Testis (tissue), 3 donors: ENCODE results near the gene GRIK1. TPM values are rescaled to one million over a fixed set of nuclear protein-coding genes. Genes with fewer than 3 reads are reported as not detected.

Experiments
- DNase-seq: peaks from one replicate; pipeline ENCODE4 v3.0.0-alpha.2; 2019
- H3K27ac ChIP-seq, 2 donors: fragments of 200-600 bp; sonication (generic); one replicate each; pipeline ENCODE4 v1.5.1; 2019
- H3K27me3 ChIP-seq: fragments of 200-600 bp; sonication (generic); one replicate; pipeline ENCODE4 v1.5.1; 2019
- H3K36me3 ChIP-seq: fragments of 200-600 bp; sonication (generic); one replicate; pipeline ENCODE4 v1.5.1; 2017; ENCODE audit warnings: low read depth; ENCODE audit errors: missing control alignments
- H3K4me1 ChIP-seq: fragments of 200-600 bp; sonication (generic); one replicate; pipeline ENCODE4 v1.5.1; 2019
- H3K4me3 ChIP-seq, 2 donors: fragments of 200-600 bp; sonication (generic); one replicate each; pipeline ENCODE4 v1.5.1; 2017 to 2019
- H3K9me3 ChIP-seq: fragments of 200-600 bp; sonication (generic); one replicate; pipeline ENCODE4 v1.5.1; 2017
- CTCF ChIP-seq, 3 experiments: fragments of 450-650 bp in 2 of 3; fragments of 200-600 bp in 1 of 3; sonication (generic) in 1 of 3; IDR thresholded peaks; one replicate each; pipeline ENCODE4 v1.5.1; 2016 to 2019; ENCODE audit warnings: antibody characterized with exemption in 3 of 3, mild to moderate bottlenecking in 2 of 3, moderate library complexity in 1 of 3
- POLR2A ChIP-seq: fragments of 450-650 bp; IDR thresholded peaks from one replicate; pipeline ENCODE4 v1.6.1; 2017; ENCODE audit warnings: antibody characterized with exemption, mild to moderate bottlenecking, moderate library complexity
- WGBS, 2 donors: methylation state at CpG; one replicate each; pipeline ENCODE4 v1.1.5; 2018; 5-methylcytosine and 5-hydroxymethylcytosine counted together
- intact Hi-C: fragments of 100-400 bp; cut with DNase I; formaldehyde crosslinking; loops from one replicate; pipeline ENCODE4 v1.15.1; 2023; ENCODE audit warnings: low total_unique reads
- polyA plus RNA-seq: library from polyadenylated mRNA; stranded (reverse); fragments of 350-450 nt; fragmentation: Illumina TruSeq; extraction: RNeasy Lipid Tissue Mini Kit (QIAGEN cat#74804); gene quantifications from one replicate; pipeline ENCODE4 v1.2.3, GENCODE V29; 2014; ENCODE audit warnings: low read depth, low replicate concordance; ENCODE audit not compliant: insufficient read depth
- total RNA-seq, 2 donors: library from RNA; depleted of rRNA; stranded (reverse); fragments of >200 nt; gene quantifications; one replicate each; pipeline ENCODE4 v1.2.3, GENCODE V29; 2016

Gene GRIK1
- total and polyA plus RNA-seq, 3 donors from 2014 or later, result 0.08 to 0.25 (median 0.20) TPM

GRCh38 chr21:29546071-29546470 is 393.7 kb downstream of the GRIK1 start:
- Histone ChIP-seq H3K4me1 (no peaks in the 10 kb centered on the region), H3K27me3 (no peaks in the 10 kb centered on the region), H3K27ac (no peak overlapping the region), H3K36me3 (no peaks in the 10 kb centered on the region), H3K9me3 (no peaks in the 10 kb centered on the region), H3K4me3 (no peak overlapping the region)
- 93 to 100% methylated on average over 3 of the region's 3 CpGs for whole genome bisulfite sequencing, 2 donors
- TF ChIP-seq CTCF (IDR thresholded peaks at IDR 0.05), result no peak
- no peak for DNase-seq
- intact Hi-C loops, result no loop called here

GRCh38 chr21:29540289-29540688 is 399.5 kb downstream of the GRIK1 start:
- 62 to 68% methylated on average over 1 of the region's 1 CpG for whole genome bisulfite sequencing, 2 donors

GRCh38 chr21:29538115-29538514 is 401.7 kb downstream of the GRIK1 start:
- H3K27ac ChIP-seq, result no peak overlapping the region
- no peaks in the 10 kb centered on the region for H3K4me1 ChIP-seq
- H3K36me3 ChIP-seq, result no peaks in the 10 kb centered on the region
- no peak for TF ChIP-seq CTCF (IDR thresholded peaks at IDR 0.05)
- TF ChIP-seq POLR2A, result no peak
- no peak overlapping the region for H3K4me3 ChIP-seq
- intact Hi-C loops, result no loop called here
- no peaks in the 10 kb centered on the region for H3K9me3 ChIP-seq
- no peak for DNase-seq
- H3K27me3 ChIP-seq, result no peaks in the 10 kb centered on the region

More at GRCh38 chr21:29540289-29540688, 399.5 kb downstream of the GRIK1 start:
- TF ChIP-seq CTCF (IDR thresholded peaks at IDR 0.05) (no peak), POLR2A (no peak)
- Histone ChIP-seq H3K9me3 (no peaks in the 10 kb centered on the region), H3K27ac (no peak overlapping the region), H3K4me3 (no peak overlapping the region), H3K27me3 (no peaks in the 10 kb centered on the region), H3K4me1 (no peaks in the 10 kb centered on the region), H3K36me3 (no peaks in the 10 kb centered on the region)
- DNase-seq, result no peak
- intact Hi-C loops, result no loop called here

GRCh38 chr21:29534448-29534847 is 405.3 kb downstream of the GRIK1 start:
- WGBS, 2 donors, result 84 to 87% methylated on average over 3 of the region's 3 CpGs
- H3K27me3 ChIP-seq, result no peaks in the 10 kb centered on the region
- H3K36me3 ChIP-seq, result no peaks in the 10 kb centered on the region
- no peak overlapping the region for H3K4me3 ChIP-seq
- intact Hi-C loops, result no loop called here
- H3K9me3 ChIP-seq, result no peaks in the 10 kb centered on the region
- H3K27ac ChIP-seq, result no peak overlapping the region
- TF ChIP-seq POLR2A (no peak), CTCF (IDR thresholded peaks at IDR 0.05) (no peak)
- DNase-seq, result no peak
- no peaks in the 10 kb centered on the region for H3K4me1 ChIP-seq

GRCh38 chr21:29529139-29529538 is 410.7 kb downstream of the GRIK1 start:
- no peak overlapping the region for H3K27ac ChIP-seq
- no peak for TF ChIP-seq POLR2A
- no peak for TF ChIP-seq CTCF (IDR thresholded peaks at IDR 0.05)
- 85 to 86% methylated on average over 4 of the region's 4 CpGs for WGBS, 2 donors
- DNase-seq, result no peak
- H3K4me3 ChIP-seq, result no peak overlapping the region
- H3K36me3 ChIP-seq, result no peaks in the 10 kb centered on the region
- no peaks in the 10 kb centered on the region for H3K27me3 ChIP-seq
- intact Hi-C loops, result no loop called here
- H3K9me3 ChIP-seq, result no peaks in the 10 kb centered on the region
- no peaks in the 10 kb centered on the region for H3K4me1 ChIP-seq
